SK-N-MC (cell line): Measurements from ENCODE around the gene CWH43.
"Not testable (repeated sequence)": the region's sequence is repeated elsewhere in the genome, so short reads cannot be mapped to it uniquely, and the experiment has no call there.

ENCODE experiments used
- EZH2 ChIP-seq: fragments of 200-600 bp; sonication (generic); IDR thresholded peaks from one replicate; pipeline ENCODE4 v1.6.1; 2017; ENCODE audit warnings: antibody characterized with exemption
- FOXP2 ChIP-seq: optimal IDR thresholded peaks from 2 replicates; pipeline ENCODE3; 2011; ENCODE audit warnings: mild to moderate bottlenecking, moderate library complexity; ENCODE audit not compliant: insufficient read depth; ENCODE audit errors: extremely low read length, control extremely low read depth

GRCh38 chr4:48984005-48984404 is 2.1 kb upstream of the CWH43 start:
- not testable (repeated sequence) for TF ChIP-seq EZH2, FOXP2
